Myocyte (in vitro differentiated cells): Measurements from ENCODE around the gene RIPPLY2. TPM values are rescaled to one million over a fixed set of nuclear protein-coding genes. Genes with fewer than 3 reads are reported as not detected.
A peak's percentile ranks its signal among the peaks of the same experiment; 100 is the strongest.

Experiments
- DNase-seq: peaks from one replicate; pipeline ENCODE4 v3.0.0-alpha.2; 2012; ENCODE audit warnings: low read depth
- total RNA-seq: library from RNA; depleted of rRNA; stranded (reverse); fragments of >200 nt; gene quantifications from 2 replicates; pipeline ENCODE4 v1.2.3, GENCODE V29; 2014

Gene RIPPLY2
- total RNA-seq, 1 donor from 2014 or later: not detected

DNA sequence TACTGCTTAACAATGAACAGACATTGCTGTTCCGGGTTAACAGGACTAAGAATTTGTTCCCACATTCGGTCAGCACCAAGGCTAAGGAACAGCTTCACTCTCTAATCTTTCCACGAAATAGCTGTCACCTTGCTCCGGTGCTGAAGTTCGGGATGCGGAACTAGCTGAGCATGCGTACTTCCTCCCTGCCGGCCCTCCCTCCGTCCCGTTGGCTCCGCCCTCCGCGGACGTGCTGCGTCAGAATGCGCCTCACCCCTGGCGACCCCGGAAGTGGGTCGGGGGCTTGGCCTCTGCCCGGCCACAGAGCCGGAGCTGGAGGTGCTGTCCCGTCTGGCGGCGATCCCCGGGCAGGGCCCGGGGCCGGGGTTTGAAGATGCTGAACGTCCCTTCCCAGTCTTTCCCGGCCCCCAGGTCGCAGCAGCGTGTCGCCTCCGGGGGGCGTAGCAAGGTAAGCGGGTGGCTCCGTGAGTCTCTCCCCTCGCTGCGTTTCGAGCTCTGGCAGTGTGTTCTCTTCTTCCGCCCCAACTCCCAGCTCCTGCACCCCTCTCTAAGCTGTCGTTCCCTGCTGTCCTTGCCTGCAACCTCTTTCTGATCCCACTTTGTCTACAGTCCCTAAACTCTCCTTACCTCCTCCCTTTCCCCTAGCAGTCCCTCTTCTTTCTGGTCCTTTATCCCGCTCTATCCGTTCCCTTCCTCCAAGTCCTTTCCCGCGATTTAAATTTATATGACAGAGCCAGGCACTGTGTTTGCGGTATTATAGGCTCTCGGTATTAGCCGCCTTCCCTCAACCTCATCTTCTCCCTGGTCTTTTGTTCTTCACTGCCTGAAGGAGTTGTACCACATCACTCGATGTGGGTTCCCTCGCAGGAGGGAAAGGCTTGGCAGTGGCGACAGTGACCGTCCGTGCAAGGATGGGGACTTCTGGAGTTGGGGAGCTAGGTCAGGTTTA lies 6.5 kb downstream of the RIPPLY2 start, which contains the start of gene CYB5R4:
CYB5R4 (plus strand) TSS at position 280 of the 949 bp plus-strand sequence; CDS start at position 374, 94 bp downstream.
- DNase-seq: peak; percentile 98

DNA sequence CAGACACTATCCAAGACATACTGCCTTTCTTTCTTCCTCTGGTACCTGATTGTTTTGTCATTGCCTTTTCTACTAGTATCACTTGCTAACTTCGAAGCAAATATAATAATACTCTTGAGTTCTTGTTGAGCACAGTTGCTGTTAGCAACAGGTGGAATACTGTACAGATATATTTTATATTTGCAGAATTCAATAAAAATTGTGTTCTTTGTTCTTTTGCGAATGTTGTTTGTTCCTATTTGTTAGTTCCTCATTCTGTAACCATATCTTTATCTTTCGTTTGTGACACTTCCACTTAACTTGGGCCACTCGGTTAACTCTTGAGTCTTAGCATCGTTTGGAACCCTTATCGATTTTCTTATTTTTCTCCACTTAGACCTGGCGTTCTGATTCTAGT lies 7.2 kb downstream of the RIPPLY2 start:
- no peak for DNase-seq

GRCh38 chr6:83860782-83861495 lies 7.8 kb downstream of the RIPPLY2 start:
- no peak for DNase-seq

DNA sequence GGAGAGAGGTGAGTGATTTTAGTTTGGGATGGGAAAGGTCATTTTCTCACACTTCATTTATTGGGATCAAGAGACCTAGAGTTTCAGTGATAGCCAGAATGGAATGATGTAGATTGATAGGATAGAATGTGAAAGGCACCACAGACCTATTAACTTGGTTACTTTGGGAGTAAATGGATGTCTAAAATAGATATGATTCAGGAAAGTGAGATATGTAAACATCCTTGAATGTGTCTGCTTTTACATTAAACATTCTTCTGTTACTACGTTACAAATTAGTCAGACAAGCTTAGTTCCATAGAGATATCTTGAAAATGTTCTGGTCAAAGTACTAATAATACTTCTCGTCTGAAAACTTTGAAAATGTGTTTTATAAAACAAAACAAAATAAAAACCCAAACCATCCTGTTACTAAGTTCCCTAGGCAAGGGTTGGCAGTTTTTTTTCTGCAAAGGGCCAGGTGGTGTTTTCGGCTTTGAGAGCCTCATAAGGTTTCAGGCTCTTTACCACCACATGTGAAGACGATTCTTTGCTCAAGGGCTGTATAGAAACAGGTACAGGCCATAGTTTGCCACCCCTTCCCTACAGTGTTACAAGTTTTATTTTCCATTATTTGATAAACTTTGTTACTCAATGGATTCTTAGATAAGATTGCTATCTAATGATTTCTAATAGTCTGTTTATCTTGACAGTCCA lies 9.8 kb downstream of the RIPPLY2 start:
- no peak for DNase-seq

- no peak for DNase-seq
Measured at GRCh38 chr6:83867043-83867442, 13.9 kb downstream of the RIPPLY2 start.

- peak; percentile 69 for DNase-seq
Measured at GRCh38 chr6:83867527-83868161, 14.5 kb downstream of the RIPPLY2 start.

GRCh38 chr6:83868639-83869038 lies 15.5 kb downstream of the RIPPLY2 start:
- DNase-seq: peak; percentile 45

GRCh38 chr6:83870649-83871048 lies 17.5 kb downstream of the RIPPLY2 start:
- DNase-seq: no peak

DNA sequence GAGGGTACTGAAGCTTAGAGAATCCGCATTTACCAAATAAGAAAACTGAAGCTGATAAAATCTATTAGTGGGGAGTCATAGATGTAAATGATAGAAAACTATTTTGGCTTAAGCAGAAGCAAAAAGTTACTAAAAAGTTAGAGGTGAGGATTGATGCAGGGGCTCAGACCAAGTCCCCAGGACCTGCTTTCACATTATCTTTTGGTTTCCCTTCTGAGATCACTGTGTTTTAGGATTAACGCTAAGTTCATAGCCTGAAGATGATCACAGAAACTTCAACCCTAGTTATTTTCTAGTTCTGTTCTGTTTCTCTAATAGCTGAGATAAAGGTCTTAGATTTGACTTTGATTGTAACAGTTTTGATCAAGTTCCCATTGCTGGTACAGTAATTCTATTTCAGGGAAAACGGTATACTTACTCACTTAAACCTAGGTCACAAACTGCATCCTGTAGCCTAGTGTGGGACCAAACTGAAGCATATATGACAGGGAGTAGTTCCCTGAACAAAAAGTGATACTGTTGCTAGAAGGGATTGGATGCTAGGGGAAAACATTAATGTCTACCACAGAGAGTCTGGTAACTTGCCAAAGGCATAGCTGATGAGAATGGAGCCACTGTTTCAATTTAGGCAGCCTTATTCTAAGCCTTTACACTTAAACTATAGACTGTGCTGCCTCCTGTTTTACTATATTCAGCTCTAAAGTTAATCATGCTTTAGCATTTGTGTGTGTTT lies 19.4 kb downstream of the RIPPLY2 start:
- peak; percentile 33 for DNase-seq

- no peak for DNase-seq
Measured at GRCh38 chr6:83873869-83874268, 20.7 kb downstream of the RIPPLY2 start.

GRCh38 chr6:83875843-83876242 lies 22.7 kb downstream of the RIPPLY2 start:
- no peak for DNase-seq

- DNase-seq: no peak
Measured at GRCh38 chr6:83878902-83879644, 25.9 kb downstream of the RIPPLY2 start.

- no peak for DNase-seq
Measured at GRCh38 chr6:83879746-83880145, 26.6 kb downstream of the RIPPLY2 start.

DNA sequence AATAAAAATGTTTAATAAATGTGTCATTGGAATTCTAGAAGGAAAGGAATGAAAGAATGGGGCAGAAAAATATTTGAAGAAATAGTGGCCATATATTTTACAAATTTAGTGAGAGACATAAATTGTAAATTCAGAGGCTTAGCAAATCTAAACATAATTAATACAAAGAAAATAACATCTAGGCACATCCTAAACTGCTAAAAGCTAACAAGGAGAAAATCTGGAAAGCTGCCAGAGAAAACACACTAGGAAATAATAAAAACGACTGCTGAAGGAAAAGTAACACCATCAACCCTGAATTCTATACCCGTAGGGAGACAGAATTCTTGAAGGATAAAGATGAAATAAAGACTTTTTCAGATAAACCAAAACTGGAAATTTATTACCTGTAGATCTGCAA lies 30.1 kb downstream of the RIPPLY2 start:
- no peak for DNase-seq

DNA sequence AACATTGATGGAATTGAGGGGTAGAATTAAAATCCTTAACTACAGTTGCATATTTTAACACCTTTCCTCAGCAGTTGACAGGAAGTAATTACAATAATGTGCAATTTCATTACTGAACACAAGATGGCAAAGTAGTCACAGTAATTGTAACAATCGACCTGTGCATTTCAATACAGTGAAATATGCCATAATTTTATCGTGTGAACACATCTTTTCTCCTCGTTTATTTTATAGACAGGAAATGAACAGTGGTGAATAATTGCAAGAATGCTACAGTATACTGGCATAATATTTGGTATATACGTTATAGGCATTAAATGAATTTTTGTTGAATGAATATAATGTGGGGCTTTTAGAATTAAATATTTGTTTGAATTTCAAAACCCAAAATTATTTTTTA lies 31.4 kb downstream of the RIPPLY2 start:
- peak; percentile 61 for DNase-seq

- DNase-seq: no peak
Measured at GRCh38 chr6:83885984-83886383, 32.8 kb downstream of the RIPPLY2 start.

DNA sequence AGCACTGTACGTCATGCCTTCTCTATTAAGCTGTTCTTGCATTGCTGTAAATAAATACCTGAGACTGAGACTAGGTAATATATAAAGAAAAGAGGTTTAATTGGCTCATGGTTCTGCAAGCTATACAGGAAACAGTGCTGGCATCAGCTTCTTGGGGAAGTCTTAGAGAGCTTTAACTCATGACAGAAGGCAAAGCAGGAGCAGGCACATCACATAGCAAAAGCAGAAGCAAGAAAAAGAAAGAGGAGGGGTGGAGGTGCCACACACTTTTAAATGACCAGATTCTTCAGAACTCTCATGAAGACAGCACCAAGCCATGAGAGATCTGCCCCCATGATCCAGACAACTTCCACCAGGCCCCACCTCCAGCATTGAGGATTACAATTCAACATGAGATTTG lies 36.5 kb downstream of the RIPPLY2 start:
- DNase-seq: no peak

- no peak for DNase-seq
Measured at GRCh38 chr6:83890520-83890919, 37.4 kb downstream of the RIPPLY2 start.

DNA sequence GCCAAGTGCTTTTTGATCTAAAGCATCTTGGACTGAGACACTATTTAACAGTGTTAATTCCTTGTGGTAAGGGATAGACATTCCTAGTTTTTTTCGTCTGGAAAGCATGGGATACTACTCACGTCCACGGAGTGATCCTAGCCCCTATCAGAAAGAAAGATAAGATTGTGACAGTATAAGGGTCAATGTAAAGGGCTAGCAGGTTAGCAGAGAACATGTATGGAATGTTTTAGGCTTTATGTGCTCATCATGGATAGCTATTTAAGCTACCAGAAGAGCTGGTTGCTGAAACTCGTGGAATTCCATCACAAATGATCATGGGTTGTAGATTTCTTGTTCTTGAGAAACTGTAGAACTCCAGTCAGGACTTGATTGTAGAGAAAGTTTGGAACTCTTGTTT lies 38.4 kb downstream of the RIPPLY2 start:
- DNase-seq: no peak

DNA sequence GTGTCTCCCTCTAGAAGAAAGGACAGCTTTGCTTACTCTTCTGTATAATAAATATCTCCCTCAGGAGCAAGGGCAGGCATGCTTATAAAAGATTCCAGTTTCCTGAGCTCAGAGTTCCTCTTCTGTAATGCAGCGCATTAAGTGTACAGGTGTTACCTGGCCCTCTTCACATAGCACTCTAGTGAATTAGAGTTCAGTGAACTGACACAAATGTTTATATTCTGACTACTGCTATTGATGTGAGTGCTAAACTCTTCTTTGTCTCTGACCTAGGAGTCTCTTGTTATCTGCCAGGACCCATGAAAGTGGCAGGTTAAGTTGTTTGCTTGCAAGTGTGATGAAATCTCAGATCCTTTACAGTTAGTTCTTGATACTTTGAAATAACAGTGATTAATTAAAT lies 39.9 kb downstream of the RIPPLY2 start:
- DNase-seq: no peak
